ENCODE data around the gene IZUMO4.

The IZUMO4 gene

DNA sequence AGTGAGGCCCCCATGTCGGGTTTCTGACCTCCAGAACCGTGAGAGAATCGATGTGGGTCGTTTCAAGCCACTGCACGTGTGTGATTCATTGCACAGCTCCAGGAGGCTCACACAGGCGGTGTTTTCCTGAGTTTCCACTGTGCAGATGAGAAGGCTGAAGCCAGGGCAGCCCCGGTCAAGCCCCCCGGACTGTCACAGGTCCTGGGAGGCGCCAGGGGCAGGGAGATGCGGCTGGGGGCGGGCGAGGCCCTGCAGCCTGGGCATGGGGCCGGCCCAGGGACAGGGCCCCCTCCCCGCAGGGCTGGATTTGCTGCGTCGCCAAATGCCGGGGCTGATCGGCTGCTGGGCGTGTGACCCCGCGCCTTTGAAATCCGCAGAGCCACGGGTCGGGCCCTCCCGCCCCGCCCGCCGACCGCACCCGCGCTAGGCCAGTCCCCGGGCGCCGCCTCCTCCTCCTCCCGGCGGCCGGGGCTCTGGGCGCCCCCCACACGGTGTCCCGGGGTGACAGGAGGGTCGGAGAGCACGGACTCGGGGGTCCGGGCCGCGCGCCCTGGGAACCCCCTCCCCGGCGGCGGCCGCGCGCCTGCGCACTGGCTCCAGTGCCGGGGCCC lies 35.7 kb upstream of the IZUMO4 start:
- H3K27ac ChIP-seq (ENCODE audit: low read depth, low read length), result peak overlapping the region; percentile 85
- H3K9me3 ChIP-seq (ENCODE audit: control insufficient read depth, insufficient read depth, low read depth, low read length), result no peaks in the 10 kb centered on the region
- H3K27me3 ChIP-seq (ENCODE audit: control insufficient read depth, insufficient read depth, low read length), result no peaks in the 10 kb centered on the region
- H3K4me3 ChIP-seq (ENCODE audit: low read depth, low read length), result peak overlapping the region; percentile 69
- no peaks in the 10 kb centered on the region for H3K36me3 ChIP-seq (ENCODE audit: control insufficient read depth, insufficient read depth, low read length)
- H3K4me1 ChIP-seq (ENCODE audit: control insufficient read depth, insufficient read depth, low read length), result peaks cover 36% of the 10 kb centered on the region
- H3K9ac ChIP-seq (ENCODE audit: low read length), result peak overlapping the region; percentile 83

DNA sequence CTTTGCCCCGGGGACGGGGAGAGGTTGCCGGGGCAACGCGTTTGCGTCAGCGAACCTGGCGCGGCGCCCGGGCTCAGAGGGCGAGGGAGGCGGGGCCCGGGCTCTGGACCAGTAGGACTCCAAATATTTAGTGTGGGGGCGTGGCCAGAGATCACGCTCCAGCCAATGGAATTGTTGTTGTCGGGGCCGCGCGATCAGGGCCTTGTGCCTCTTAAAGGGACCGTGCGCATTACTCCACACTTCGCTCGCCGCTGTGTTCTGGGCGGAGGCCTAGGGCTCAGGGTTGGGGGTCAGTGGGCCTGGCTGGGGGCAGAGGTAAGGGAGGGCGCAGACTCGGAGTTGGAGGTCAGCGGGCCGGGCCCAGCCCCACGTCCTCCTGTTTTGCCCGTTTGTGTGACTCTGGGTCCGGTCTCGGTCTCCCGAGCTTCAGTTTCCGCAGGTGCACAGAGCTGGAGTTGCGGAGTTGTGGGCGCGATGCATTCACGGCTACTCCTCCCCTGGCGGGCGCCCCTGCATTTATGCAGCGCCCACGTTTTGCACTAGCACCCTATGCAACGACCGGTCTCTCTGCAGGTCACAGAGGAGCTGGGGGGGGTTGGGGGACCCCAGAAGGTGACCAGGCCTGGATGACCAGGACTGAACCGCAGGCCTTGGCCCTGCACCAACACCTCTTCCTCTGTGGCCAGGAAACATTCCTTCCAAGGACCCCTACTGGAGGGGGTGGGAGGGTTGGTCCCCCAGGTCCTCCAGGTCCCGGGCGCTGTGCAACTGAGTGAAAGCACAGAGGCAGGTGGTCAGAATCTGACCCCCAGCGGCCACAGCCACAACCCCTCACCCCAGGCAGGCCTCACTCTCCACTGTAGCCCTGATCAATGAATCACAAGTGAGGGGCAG lies 35.0 kb upstream of the IZUMO4 start:
- Histone ChIP-seq H3K4me1 (ENCODE audit: control insufficient read depth, insufficient read depth, low read length) (peaks cover 32% of the 10 kb centered on the region), H3K27me3 (ENCODE audit: control insufficient read depth, insufficient read depth, low read length) (no peaks in the 10 kb centered on the region), H3K9me3 (ENCODE audit: control insufficient read depth, insufficient read depth, low read depth, low read length) (no peaks in the 10 kb centered on the region), H3K36me3 (ENCODE audit: control insufficient read depth, insufficient read depth, low read length) (no peaks in the 10 kb centered on the region), H3K27ac (ENCODE audit: low read depth, low read length) (peak overlapping the region; percentile 85), H3K4me3 (ENCODE audit: low read depth, low read length) (peak overlapping the region; percentile 69), H3K9ac (ENCODE audit: low read length) (peak overlapping the region; percentile 64)

DNA sequence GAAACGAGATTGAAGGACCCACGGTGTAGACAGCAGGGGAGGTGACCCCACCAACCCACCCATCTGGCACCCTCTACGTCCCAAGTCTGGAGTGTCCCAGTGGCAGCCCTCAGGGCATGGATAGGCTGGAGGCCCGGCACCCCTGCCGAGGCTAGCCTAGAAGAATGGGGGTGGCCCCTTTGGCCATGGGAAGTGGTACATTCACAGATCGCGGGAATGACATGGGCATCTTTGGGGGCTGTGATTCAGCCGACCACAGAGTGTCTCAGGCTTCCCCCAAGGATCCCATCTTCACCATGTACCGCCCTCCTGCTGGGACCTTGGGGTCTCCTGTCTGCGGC lies 34.4 kb upstream of the IZUMO4 start:
- H3K4me3 ChIP-seq (ENCODE audit: low read depth, low read length), result peak overlapping the region; percentile 67

DNA sequence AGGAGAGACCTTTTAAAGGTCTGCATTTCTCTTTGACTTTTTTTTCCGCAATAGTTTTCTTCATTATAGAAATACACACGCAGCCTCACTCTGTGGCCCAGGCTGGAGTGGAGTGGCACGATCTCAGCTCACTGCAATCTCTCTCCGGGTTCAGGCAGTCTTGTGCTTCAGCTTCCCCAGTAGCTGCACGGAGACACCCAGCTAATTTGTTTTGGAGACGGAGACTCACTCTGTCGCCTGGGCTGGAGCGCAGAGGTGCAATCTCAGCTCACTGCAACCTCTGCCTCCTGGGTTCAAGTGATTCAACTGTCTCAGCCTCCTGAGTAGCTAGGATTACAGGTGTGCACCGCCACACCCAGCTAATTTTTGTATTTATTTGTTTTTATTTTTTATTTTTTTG lies 33.9 kb upstream of the IZUMO4 start:
- no peak overlapping the region for H3K4me3 ChIP-seq (ENCODE audit: low read depth, low read length)
- H3K36me3 ChIP-seq (ENCODE audit: control insufficient read depth, insufficient read depth, low read length), result no peaks in the 10 kb centered on the region
- H3K27me3 ChIP-seq (ENCODE audit: control insufficient read depth, insufficient read depth, low read length), result no peaks in the 10 kb centered on the region
- no peak overlapping the region for H3K9ac ChIP-seq (ENCODE audit: low read length)
- H3K9me3 ChIP-seq (ENCODE audit: control insufficient read depth, insufficient read depth, low read depth, low read length), result no peaks in the 10 kb centered on the region
- peaks cover 29% of the 10 kb centered on the region for H3K4me1 ChIP-seq (ENCODE audit: control insufficient read depth, insufficient read depth, low read length)
- no peak overlapping the region for H3K27ac ChIP-seq (ENCODE audit: low read depth, low read length)

More for the DNA sequence above, 34.4 kb upstream of the IZUMO4 start:
- Histone ChIP-seq H3K27me3 (ENCODE audit: control insufficient read depth, insufficient read depth, low read length) (no peaks in the 10 kb centered on the region), H3K27ac (ENCODE audit: low read depth, low read length) (peak overlapping the region; percentile 41; the same call in 1 of the 2 replicates), H3K36me3 (ENCODE audit: control insufficient read depth, insufficient read depth, low read length) (no peaks in the 10 kb centered on the region), H3K9ac (ENCODE audit: low read length) (peak overlapping the region; percentile 64), H3K4me1 (ENCODE audit: control insufficient read depth, insufficient read depth, low read length) (peaks cover 32% of the 10 kb centered on the region), H3K9me3 (ENCODE audit: control insufficient read depth, insufficient read depth, low read depth, low read length) (no peaks in the 10 kb centered on the region)

DNA sequence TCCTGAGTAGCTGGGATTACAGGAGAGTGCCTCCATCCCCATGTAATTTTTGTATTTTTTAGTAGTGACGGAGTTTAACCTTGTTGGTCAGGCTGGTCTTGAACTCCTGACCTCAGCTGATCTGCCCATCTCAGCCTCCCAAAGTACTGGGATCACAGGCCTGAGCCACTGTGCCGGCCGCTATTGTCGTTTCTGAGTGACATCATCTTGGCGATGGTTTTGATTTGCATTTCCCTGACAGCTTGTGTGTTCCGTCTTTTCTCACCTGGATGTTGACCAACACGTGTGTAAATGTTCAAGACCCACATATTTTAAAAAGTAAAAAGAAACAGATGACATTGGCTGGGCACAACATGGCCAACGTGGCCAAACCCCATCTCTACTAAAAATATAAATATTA lies 32.9 kb upstream of the IZUMO4 start:
- H3K4me3 ChIP-seq (ENCODE audit: low read depth, low read length), result no peak overlapping the region
- no peaks in the 10 kb centered on the region for H3K9me3 ChIP-seq (ENCODE audit: control insufficient read depth, insufficient read depth, low read depth, low read length)
- no peak overlapping the region for H3K9ac ChIP-seq (ENCODE audit: low read length)
- no peak overlapping the region for H3K27ac ChIP-seq (ENCODE audit: low read depth, low read length)
- no peaks in the 10 kb centered on the region for H3K36me3 ChIP-seq (ENCODE audit: control insufficient read depth, insufficient read depth, low read length)
- H3K27me3 ChIP-seq (ENCODE audit: control insufficient read depth, insufficient read depth, low read length), result no peaks in the 10 kb centered on the region
- peaks cover 25% of the 10 kb centered on the region for H3K4me1 ChIP-seq (ENCODE audit: control insufficient read depth, insufficient read depth, low read length)

DNA sequence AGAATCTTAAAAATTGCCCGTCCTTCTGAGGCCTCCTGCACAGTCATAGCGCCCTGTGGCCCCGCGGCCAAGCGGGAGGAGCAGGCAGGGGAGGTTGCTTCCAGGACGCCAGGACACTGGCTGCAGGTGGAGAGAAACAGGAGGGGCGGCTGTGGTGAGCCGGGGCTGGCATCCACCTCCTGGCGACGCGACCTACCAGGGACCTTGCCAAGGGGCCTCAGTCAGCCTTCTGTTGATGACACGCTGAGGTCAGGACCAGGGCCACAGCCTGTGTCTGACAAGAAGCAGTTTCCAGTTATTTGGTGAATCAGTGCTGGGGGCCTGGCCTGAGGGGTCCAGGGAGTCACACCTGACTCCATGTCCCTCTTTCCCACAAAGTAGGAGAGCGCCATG lies 32.3 kb upstream of the IZUMO4 start:
- H3K27me3 ChIP-seq (ENCODE audit: control insufficient read depth, insufficient read depth, low read length), result no peaks in the 10 kb centered on the region
- H3K27ac ChIP-seq (ENCODE audit: low read depth, low read length), result no peak overlapping the region
- no peak overlapping the region for H3K9ac ChIP-seq (ENCODE audit: low read length)
- no peaks in the 10 kb centered on the region for H3K9me3 ChIP-seq (ENCODE audit: control insufficient read depth, insufficient read depth, low read depth, low read length)
- H3K4me3 ChIP-seq (ENCODE audit: low read depth, low read length), result no peak overlapping the region
- H3K4me1 ChIP-seq (ENCODE audit: control insufficient read depth, insufficient read depth, low read length), result peaks cover 20% of the 10 kb centered on the region
- no peaks in the 10 kb centered on the region for H3K36me3 ChIP-seq (ENCODE audit: control insufficient read depth, insufficient read depth, low read length)

DNA sequence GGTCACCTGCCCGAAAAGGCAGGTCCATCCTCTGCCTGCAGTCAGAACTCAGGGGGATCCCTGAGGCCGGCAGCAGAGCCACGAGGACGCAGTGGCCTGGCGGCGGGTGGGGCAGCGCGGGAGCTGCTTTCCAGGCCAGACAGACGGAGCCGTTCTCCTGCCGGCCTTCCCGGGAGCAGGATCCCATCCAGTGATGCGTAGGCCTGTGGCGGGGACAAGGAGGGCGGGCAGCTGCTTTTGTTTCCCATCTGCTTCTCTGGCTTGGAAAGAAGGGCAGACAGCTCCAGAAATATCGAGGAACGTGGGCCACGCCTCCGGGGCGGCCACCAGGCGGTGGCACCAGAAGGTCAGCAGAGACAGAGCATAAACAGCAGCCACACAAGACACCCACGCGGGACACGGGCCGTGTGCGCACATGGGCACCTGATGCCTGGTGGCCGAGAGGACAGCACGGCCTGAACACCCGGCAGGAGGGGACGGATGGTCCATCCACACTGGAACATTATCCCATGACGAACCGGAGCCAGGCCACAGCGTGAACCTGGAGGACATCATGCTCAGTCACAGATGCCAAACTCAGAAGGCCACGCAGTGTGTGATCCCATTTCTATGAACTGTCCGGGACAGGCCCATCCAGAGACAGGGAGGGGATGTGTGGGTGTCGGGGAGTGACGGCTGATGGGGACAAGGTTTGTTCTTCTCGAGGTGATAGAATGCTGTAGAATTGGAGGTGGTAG lies 31.8 kb upstream of the IZUMO4 start:
- Histone ChIP-seq H3K9ac (ENCODE audit: low read length) (no peak overlapping the region), H3K27ac (ENCODE audit: low read depth, low read length) (no peak overlapping the region), H3K4me3 (ENCODE audit: low read depth, low read length) (no peak overlapping the region), H3K4me1 (ENCODE audit: control insufficient read depth, insufficient read depth, low read length) (peaks cover 16% of the 10 kb centered on the region), H3K27me3 (ENCODE audit: control insufficient read depth, insufficient read depth, low read length) (no peaks in the 10 kb centered on the region), H3K9me3 (ENCODE audit: control insufficient read depth, insufficient read depth, low read depth, low read length) (no peaks in the 10 kb centered on the region), H3K36me3 (ENCODE audit: control insufficient read depth, insufficient read depth, low read length) (no peaks in the 10 kb centered on the region)

DNA sequence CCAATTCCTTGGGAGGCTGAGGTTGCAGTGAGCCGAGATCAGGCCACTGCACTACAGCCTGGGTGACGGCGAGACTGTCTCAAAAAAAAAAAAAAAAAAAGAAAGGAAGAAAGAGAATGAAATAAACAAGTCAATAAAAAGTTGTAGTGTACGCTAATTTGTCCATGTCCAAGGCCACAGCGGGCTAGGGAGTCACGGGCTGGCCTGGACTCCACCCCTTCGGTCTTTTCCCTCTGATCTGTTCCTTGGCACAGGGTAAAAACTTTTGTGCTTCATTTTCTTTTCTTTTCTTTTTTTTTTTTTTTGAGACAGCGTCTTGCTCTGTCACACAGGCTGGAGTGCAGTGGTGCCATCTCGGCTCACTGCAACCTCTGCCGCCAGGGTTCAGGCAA lies 26.3 kb upstream of the IZUMO4 start:
- no peak overlapping the region for H3K4me3 ChIP-seq (ENCODE audit: low read depth, low read length)
- peaks cover 15% of the 10 kb centered on the region for H3K36me3 ChIP-seq (ENCODE audit: control insufficient read depth, insufficient read depth, low read length)
- no peaks in the 10 kb centered on the region for H3K27me3 ChIP-seq (ENCODE audit: control insufficient read depth, insufficient read depth, low read length)
- no peak overlapping the region for H3K27ac ChIP-seq (ENCODE audit: low read depth, low read length)
- no peaks in the 10 kb centered on the region for H3K9me3 ChIP-seq (ENCODE audit: control insufficient read depth, insufficient read depth, low read depth, low read length)
- peaks cover 2% of the 10 kb centered on the region; the same call in 1 of the 2 replicates for H3K4me1 ChIP-seq (ENCODE audit: control insufficient read depth, insufficient read depth, low read length)
- H3K9ac ChIP-seq (ENCODE audit: low read length), result no peak overlapping the region

DNA sequence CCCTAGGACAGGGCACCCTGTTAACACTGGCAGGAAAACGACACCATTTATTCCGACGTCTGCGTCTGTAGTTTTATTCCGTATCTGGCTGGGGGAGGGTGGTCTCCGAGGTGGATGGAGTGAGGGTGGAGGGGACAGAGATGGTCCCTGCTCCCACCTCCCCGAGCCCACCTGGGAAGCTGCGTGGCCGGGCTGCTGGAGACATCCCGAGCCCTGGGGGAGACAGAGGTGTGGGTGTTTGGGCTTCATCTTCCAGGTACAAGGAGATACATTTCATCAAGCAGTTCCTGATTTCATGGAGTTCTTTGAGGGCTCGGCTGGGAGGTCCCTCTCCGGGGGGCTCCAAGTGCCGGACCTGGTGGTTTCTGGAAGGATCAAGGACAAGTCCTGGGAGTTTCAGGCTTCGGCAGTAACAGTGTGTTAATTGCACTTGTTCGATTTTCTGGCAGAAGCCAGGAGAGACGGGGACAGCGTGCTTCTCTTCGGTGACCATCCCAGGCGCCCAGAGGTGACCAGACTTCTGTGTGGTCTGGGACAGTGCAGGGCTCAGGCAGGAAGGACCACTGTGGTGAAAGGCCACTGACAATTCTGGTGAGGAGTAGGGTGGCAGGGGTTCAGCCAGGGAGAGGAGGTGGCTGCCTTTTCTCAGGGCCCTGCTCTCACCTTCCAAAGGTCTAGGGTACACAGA lies 25.6 kb upstream of the IZUMO4 start:
- no peaks in the 10 kb centered on the region for H3K27me3 ChIP-seq (ENCODE audit: control insufficient read depth, insufficient read depth, low read length)
- no peak overlapping the region for H3K27ac ChIP-seq (ENCODE audit: low read depth, low read length)
- H3K9me3 ChIP-seq (ENCODE audit: control insufficient read depth, insufficient read depth, low read depth, low read length), result no peaks in the 10 kb centered on the region
- no peak overlapping the region for H3K4me3 ChIP-seq (ENCODE audit: low read depth, low read length)
- peaks cover 18% of the 10 kb centered on the region for H3K36me3 ChIP-seq (ENCODE audit: control insufficient read depth, insufficient read depth, low read length)
- H3K4me1 ChIP-seq (ENCODE audit: control insufficient read depth, insufficient read depth, low read length), result peaks cover 2% of the 10 kb centered on the region; the same call in 1 of the 2 replicates
- H3K9ac ChIP-seq (ENCODE audit: low read length), result no peak overlapping the region

DNA sequence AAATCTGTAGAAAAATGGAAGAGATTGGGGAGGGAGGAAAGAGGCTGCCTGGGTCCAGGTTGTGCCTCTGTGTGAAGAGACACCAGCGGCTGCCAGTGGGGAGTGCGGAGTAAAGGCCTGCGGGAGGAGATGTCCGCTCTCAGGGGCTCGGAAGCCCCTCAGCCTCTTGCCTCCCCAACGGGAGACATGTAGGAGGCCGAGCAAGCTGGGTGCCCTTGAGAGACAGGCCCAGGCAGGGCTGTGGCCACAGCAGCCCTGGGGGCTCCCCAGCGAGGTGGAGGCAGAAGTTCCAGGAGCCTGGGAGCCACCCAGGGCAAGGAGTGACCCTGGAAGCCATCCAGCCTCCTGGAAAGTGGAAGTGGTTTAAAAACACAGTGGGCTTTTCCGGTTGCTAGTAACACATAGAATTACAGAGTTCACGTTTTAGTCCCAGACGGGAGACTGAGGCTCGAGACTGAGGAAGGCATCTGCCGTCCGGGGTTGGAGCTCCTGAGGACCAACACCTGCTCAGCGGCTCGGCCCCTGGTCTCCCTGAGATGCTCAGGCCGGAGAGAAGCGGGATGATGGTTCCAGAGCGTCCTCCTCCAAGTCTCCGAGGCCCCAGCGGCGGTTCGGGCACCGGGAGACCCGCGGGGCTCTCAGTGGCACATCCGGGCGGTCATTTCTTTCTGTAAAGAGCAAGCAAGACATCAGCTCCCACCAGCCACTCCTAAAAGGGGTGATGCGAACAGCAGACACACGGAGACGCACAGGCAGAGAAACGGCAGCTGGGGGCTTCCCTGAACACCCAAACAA lies 23.8 kb upstream of the IZUMO4 start:
- Histone ChIP-seq H3K9ac (ENCODE audit: low read length) (no peak overlapping the region), H3K4me3 (ENCODE audit: low read depth, low read length) (no peak overlapping the region), H3K27me3 (ENCODE audit: control insufficient read depth, insufficient read depth, low read length) (no peaks in the 10 kb centered on the region), H3K4me1 (ENCODE audit: control insufficient read depth, insufficient read depth, low read length) (peaks cover 2% of the 10 kb centered on the region; the same call in 1 of the 2 replicates), H3K36me3 (ENCODE audit: control insufficient read depth, insufficient read depth, low read length) (peaks cover 29% of the 10 kb centered on the region), H3K27ac (ENCODE audit: low read depth, low read length) (no peak overlapping the region), H3K9me3 (ENCODE audit: control insufficient read depth, insufficient read depth, low read depth, low read length) (no peaks in the 10 kb centered on the region)
